GM12875 (cell line): ENCODE results near the gene CRB2.

ENCODE experiments used
- H3K4me3 ChIP-seq: one replicate; pipeline ENCODE4 v1.5.1; 2011; ENCODE audit warnings: low read depth, low read length, control low read depth
- CTCF ChIP-seq: IDR thresholded peaks from 2 replicates; pipeline ENCODE4 v1.5.1; 2011; ENCODE audit warnings: low read depth, mild to moderate bottlenecking, control low read depth, inconsistent platforms, low read length, moderate library complexity, borderline replicate concordance; ENCODE audit not compliant: insufficient read depth

Gene CRB2

GRCh38 chr9:123417289-123418051 lies 61.5 kb downstream of the CRB2 start:
- H3K4me3 ChIP-seq = no peak overlapping the region
- no peak for TF ChIP-seq CTCF

GRCh38 chr9:123418052-123418430 lies 62.0 kb downstream of the CRB2 start:
- TF ChIP-seq CTCF = no peak
- no peak overlapping the region for H3K4me3 ChIP-seq

- no peak for TF ChIP-seq CTCF
- no peak overlapping the region for H3K4me3 ChIP-seq
Observed at GRCh38 chr9:123418506-123418905, 62.5 kb downstream of the CRB2 start.

GRCh38 chr9:123419091-123419490 lies 63.1 kb downstream of the CRB2 start:
- TF ChIP-seq CTCF = no peak
- no peak overlapping the region for H3K4me3 ChIP-seq

- no peak for TF ChIP-seq CTCF
Observed at GRCh38 chr9:123419721-123420591, 64.0 kb downstream of the CRB2 start.

GRCh38 chr9:123420592-123421111 lies 64.7 kb downstream of the CRB2 start:
- no peak for TF ChIP-seq CTCF
- no peak overlapping the region for H3K4me3 ChIP-seq

More at GRCh38 chr9:123419721-123420591, 64.0 kb downstream of the CRB2 start:
- no peak overlapping the region for H3K4me3 ChIP-seq
